ENCODE data around the gene EIF4ENIF1.

EIF4ENIF1 gene

GRCh38 chr22:31449506-31449905, 40.1 kb downstream of the EIF4ENIF1 start:
- Histone ChIP-seq H3K27ac (ENCODE audit: low read depth, low read length) (no peak overlapping the region), H3K4me1 (ENCODE audit: control insufficient read depth, insufficient read depth, low read length) (no peaks in the 10 kb centered on the region), H3K4me3 (ENCODE audit: low read length) (no peak overlapping the region), H3K36me3 (ENCODE audit: control insufficient read depth, insufficient read depth, low read length) (peaks cover 20% of the 10 kb centered on the region), H3K9ac (ENCODE audit: low read length) (no peak overlapping the region), H3K27me3 (ENCODE audit: control insufficient read depth, insufficient read depth, low read length) (no peaks in the 10 kb centered on the region)

- Histone ChIP-seq H3K27ac (ENCODE audit: low read depth, low read length) (no peak overlapping the region), H3K4me3 (ENCODE audit: low read length) (no peak overlapping the region), H3K36me3 (ENCODE audit: control insufficient read depth, insufficient read depth, low read length) (peaks cover 13% of the 10 kb centered on the region), H3K27me3 (ENCODE audit: control insufficient read depth, insufficient read depth, low read length) (no peaks in the 10 kb centered on the region), H3K9ac (ENCODE audit: low read length) (no peak overlapping the region), H3K4me1 (ENCODE audit: control insufficient read depth, insufficient read depth, low read length) (no peaks in the 10 kb centered on the region)
These were observed 41.3 kb downstream of the EIF4ENIF1 start for GRCh38 chr22:31448382-31448781.

GRCh38 chr22:31447337-31447736, 42.3 kb downstream of the EIF4ENIF1 start:
- Histone ChIP-seq H3K27me3 (ENCODE audit: control insufficient read depth, insufficient read depth, low read length) (no peaks in the 10 kb centered on the region), H3K36me3 (ENCODE audit: control insufficient read depth, insufficient read depth, low read length) (peaks cover 17% of the 10 kb centered on the region), H3K4me1 (ENCODE audit: control insufficient read depth, insufficient read depth, low read length) (no peaks in the 10 kb centered on the region), H3K9ac (ENCODE audit: low read length) (no peak overlapping the region), H3K4me3 (ENCODE audit: low read length) (no peak overlapping the region), H3K27ac (ENCODE audit: low read depth, low read length) (no peak overlapping the region)

GRCh38 chr22:31446767-31447166, 42.9 kb downstream of the EIF4ENIF1 start:
- no peak overlapping the region for H3K4me3 ChIP-seq (ENCODE audit: low read length)
- H3K27me3 ChIP-seq (ENCODE audit: control insufficient read depth, insufficient read depth, low read length) = no peaks in the 10 kb centered on the region
- H3K9ac ChIP-seq (ENCODE audit: low read length) = no peak overlapping the region
- H3K36me3 ChIP-seq (ENCODE audit: control insufficient read depth, insufficient read depth, low read length) = peaks cover 19% of the 10 kb centered on the region
- H3K4me1 ChIP-seq (ENCODE audit: control insufficient read depth, insufficient read depth, low read length) = no peaks in the 10 kb centered on the region
- no peak overlapping the region for H3K27ac ChIP-seq (ENCODE audit: low read depth, low read length)

- Histone ChIP-seq H3K27ac (ENCODE audit: low read depth, low read length) (no peak overlapping the region), H3K4me3 (ENCODE audit: low read length) (no peak overlapping the region), H3K9ac (ENCODE audit: low read length) (no peak overlapping the region), H3K36me3 (ENCODE audit: control insufficient read depth, insufficient read depth, low read length) (peaks cover 23% of the 10 kb centered on the region), H3K4me1 (ENCODE audit: control insufficient read depth, insufficient read depth, low read length) (no peaks in the 10 kb centered on the region), H3K27me3 (ENCODE audit: control insufficient read depth, insufficient read depth, low read length) (no peaks in the 10 kb centered on the region)
These were observed 43.4 kb downstream of the EIF4ENIF1 start for GRCh38 chr22:31446208-31446607.

- Histone ChIP-seq H3K36me3 (ENCODE audit: control insufficient read depth, insufficient read depth, low read length) (peaks cover 23% of the 10 kb centered on the region), H3K27ac (ENCODE audit: low read depth, low read length) (no peak overlapping the region), H3K4me1 (ENCODE audit: control insufficient read depth, insufficient read depth, low read length) (no peaks in the 10 kb centered on the region), H3K9ac (ENCODE audit: low read length) (no peak overlapping the region), H3K27me3 (ENCODE audit: control insufficient read depth, insufficient read depth, low read length) (no peaks in the 10 kb centered on the region), H3K4me3 (ENCODE audit: low read length) (no peak overlapping the region)
These were observed 44.0 kb downstream of the EIF4ENIF1 start for GRCh38 chr22:31445642-31446041.

- Histone ChIP-seq H3K27me3 (ENCODE audit: control insufficient read depth, insufficient read depth, low read length) (no peaks in the 10 kb centered on the region), H3K9ac (ENCODE audit: low read length) (no peak overlapping the region), H3K4me3 (ENCODE audit: low read length) (no peak overlapping the region), H3K4me1 (ENCODE audit: control insufficient read depth, insufficient read depth, low read length) (no peaks in the 10 kb centered on the region), H3K36me3 (ENCODE audit: control insufficient read depth, insufficient read depth, low read length) (peaks cover 31% of the 10 kb centered on the region), H3K27ac (ENCODE audit: low read depth, low read length) (no peak overlapping the region)
These were observed 46.1 kb downstream of the EIF4ENIF1 start for GRCh38 chr22:31443516-31443915.

GRCh38 chr22:31442768-31443489, 46.7 kb downstream of the EIF4ENIF1 start:
- Histone ChIP-seq H3K27ac (ENCODE audit: low read depth, low read length) (no peak overlapping the region), H3K4me1 (ENCODE audit: control insufficient read depth, insufficient read depth, low read length) (no peaks in the 10 kb centered on the region), H3K9ac (ENCODE audit: low read length) (no peak overlapping the region), H3K36me3 (ENCODE audit: control insufficient read depth, insufficient read depth, low read length) (peaks cover 26% of the 10 kb centered on the region), H3K27me3 (ENCODE audit: control insufficient read depth, insufficient read depth, low read length) (no peaks in the 10 kb centered on the region), H3K4me3 (ENCODE audit: low read length) (no peak overlapping the region)

- no peak overlapping the region for H3K4me3 ChIP-seq (ENCODE audit: low read length)
- H3K4me1 ChIP-seq (ENCODE audit: control insufficient read depth, insufficient read depth, low read length) = no peaks in the 10 kb centered on the region
- H3K36me3 ChIP-seq (ENCODE audit: control insufficient read depth, insufficient read depth, low read length) = peaks cover 26% of the 10 kb centered on the region
- no peak overlapping the region for H3K9ac ChIP-seq (ENCODE audit: low read length)
- H3K27ac ChIP-seq (ENCODE audit: low read depth, low read length) = no peak overlapping the region
- no peaks in the 10 kb centered on the region for H3K27me3 ChIP-seq (ENCODE audit: control insufficient read depth, insufficient read depth, low read length)
These were observed 48.0 kb downstream of the EIF4ENIF1 start for GRCh38 chr22:31441652-31442051.

- no peak overlapping the region for H3K9ac ChIP-seq (ENCODE audit: low read length)
- H3K27ac ChIP-seq (ENCODE audit: low read depth, low read length) = no peak overlapping the region
- H3K4me1 ChIP-seq (ENCODE audit: control insufficient read depth, insufficient read depth, low read length) = no peaks in the 10 kb centered on the region
- peaks cover 33% of the 10 kb centered on the region for H3K36me3 ChIP-seq (ENCODE audit: control insufficient read depth, insufficient read depth, low read length)
- H3K27me3 ChIP-seq (ENCODE audit: control insufficient read depth, insufficient read depth, low read length) = no peaks in the 10 kb centered on the region
- no peak overlapping the region for H3K4me3 ChIP-seq (ENCODE audit: low read length)
These were observed 49.0 kb downstream of the EIF4ENIF1 start for GRCh38 chr22:31440681-31441080.

GRCh38 chr22:31439808-31440207, 49.8 kb downstream of the EIF4ENIF1 start:
- H3K9ac ChIP-seq (ENCODE audit: low read length) = no peak overlapping the region
- peaks cover 37% of the 10 kb centered on the region for H3K36me3 ChIP-seq (ENCODE audit: control insufficient read depth, insufficient read depth, low read length)
- no peak overlapping the region for H3K27ac ChIP-seq (ENCODE audit: low read depth, low read length)
- H3K4me3 ChIP-seq (ENCODE audit: low read length) = no peak overlapping the region
- no peaks in the 10 kb centered on the region for H3K27me3 ChIP-seq (ENCODE audit: control insufficient read depth, insufficient read depth, low read length)
- no peaks in the 10 kb centered on the region for H3K4me1 ChIP-seq (ENCODE audit: control insufficient read depth, insufficient read depth, low read length)

- Histone ChIP-seq H3K4me1 (ENCODE audit: control insufficient read depth, insufficient read depth, low read length) (no peaks in the 10 kb centered on the region), H3K4me3 (ENCODE audit: low read length) (no peak overlapping the region), H3K9ac (ENCODE audit: low read length) (no peak overlapping the region), H3K27me3 (ENCODE audit: control insufficient read depth, insufficient read depth, low read length) (no peaks in the 10 kb centered on the region), H3K36me3 (ENCODE audit: control insufficient read depth, insufficient read depth, low read length) (peaks cover 37% of the 10 kb centered on the region), H3K27ac (ENCODE audit: low read depth, low read length) (no peak overlapping the region)
These were observed 53.5 kb downstream of the EIF4ENIF1 start for GRCh38 chr22:31436132-31436531.

- no peak overlapping the region for H3K4me3 ChIP-seq (ENCODE audit: low read length)
- no peak overlapping the region for H3K27ac ChIP-seq (ENCODE audit: low read depth, low read length)
- no peak overlapping the region for H3K9ac ChIP-seq (ENCODE audit: low read length)
- H3K4me1 ChIP-seq (ENCODE audit: control insufficient read depth, insufficient read depth, low read length) = no peaks in the 10 kb centered on the region
- peaks cover 41% of the 10 kb centered on the region for H3K36me3 ChIP-seq (ENCODE audit: control insufficient read depth, insufficient read depth, low read length)
- no peaks in the 10 kb centered on the region for H3K27me3 ChIP-seq (ENCODE audit: control insufficient read depth, insufficient read depth, low read length)
These were observed 57.7 kb downstream of the EIF4ENIF1 start for GRCh38 chr22:31431950-31432349.

Measured in rectal smooth muscle tissue (tissue), 1 donor.